ENCODE data around the gene VTI1A.

- TF ChIP-seq EZH2 (optimal IDR thresholded peaks at IDR 0.05; ENCODE audit: low read depth, low read length) (no peak), CTCF (IDR thresholded peaks at IDR 0.05; ENCODE audit: low read length) (no peak), EZH2phosphoT487 (IDR thresholded peaks at IDR 0.05; ENCODE audit: low read length) (no peak)
These were observed 263.5 kb downstream of the VTI1A start for GRCh38 chr10:112710528-112710927.
